Epithelial cell of esophagus (primary cell): Measurements from ENCODE around the gene DNAJB11.

Experiments used
- DNase-seq: peaks from one replicate; pipeline ENCODE4 v3.0.0; 2010; ENCODE audit warnings: low read depth
- H3K4me3 ChIP-seq: 2 replicates; pipeline ENCODE4 v1.5.1; 2011; ENCODE audit warnings: mild to moderate bottlenecking, low read length, control low read depth
- CTCF ChIP-seq: IDR thresholded peaks from 2 replicates; pipeline ENCODE4 v1.5.1; 2011; ENCODE audit warnings: low read depth, mild to moderate bottlenecking, low read length, control low read depth, inconsistent platforms; ENCODE audit not compliant: insufficient read depth; ENCODE audit errors: missing control alignments

DNAJB11 gene

DNA sequence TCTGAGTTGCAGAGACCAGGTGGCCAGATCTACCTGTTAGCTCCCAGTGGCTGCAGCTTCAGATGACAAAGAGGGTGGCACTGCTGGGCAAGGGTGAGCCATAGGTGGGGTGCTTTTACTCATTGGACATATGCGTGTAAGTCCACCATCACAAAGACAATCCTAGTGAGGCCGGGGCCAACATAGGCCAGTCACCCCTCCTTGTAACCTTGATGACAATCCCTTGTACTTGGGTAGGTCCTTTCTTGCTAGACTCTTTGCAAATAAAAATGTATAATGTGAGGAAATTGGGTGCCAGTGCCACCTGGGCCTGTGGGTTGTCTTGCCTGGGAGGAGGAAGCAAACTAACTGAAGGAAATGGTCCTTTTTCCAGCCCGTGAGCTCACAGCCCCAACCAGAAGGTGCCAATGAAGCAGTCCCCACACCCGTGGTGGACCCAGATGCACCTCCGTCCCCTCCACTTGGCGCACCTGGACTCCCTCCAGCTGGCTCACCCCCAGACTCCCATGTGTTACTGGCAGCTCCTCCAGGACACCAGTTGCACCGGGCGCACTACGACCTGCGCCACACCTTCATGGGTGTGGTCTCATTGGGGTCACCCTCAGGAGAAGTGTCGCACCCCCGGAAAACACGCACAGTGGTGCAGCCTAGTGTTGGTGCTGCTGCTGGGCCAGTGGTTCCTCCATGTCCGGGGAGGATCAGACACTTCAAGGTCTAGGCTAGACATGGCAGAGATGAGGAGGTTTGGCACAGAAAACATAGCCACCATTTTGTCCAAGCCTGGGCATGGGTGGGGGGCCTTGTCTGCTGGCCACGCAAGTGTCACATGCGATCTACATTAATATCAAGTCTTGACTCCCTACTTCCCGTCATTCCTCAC, 49.9 kb downstream of the DNAJB11 start:
- no peak for DNase-seq
- no peak for TF ChIP-seq CTCF
- no peak overlapping the region for H3K4me3 ChIP-seq

DNA sequence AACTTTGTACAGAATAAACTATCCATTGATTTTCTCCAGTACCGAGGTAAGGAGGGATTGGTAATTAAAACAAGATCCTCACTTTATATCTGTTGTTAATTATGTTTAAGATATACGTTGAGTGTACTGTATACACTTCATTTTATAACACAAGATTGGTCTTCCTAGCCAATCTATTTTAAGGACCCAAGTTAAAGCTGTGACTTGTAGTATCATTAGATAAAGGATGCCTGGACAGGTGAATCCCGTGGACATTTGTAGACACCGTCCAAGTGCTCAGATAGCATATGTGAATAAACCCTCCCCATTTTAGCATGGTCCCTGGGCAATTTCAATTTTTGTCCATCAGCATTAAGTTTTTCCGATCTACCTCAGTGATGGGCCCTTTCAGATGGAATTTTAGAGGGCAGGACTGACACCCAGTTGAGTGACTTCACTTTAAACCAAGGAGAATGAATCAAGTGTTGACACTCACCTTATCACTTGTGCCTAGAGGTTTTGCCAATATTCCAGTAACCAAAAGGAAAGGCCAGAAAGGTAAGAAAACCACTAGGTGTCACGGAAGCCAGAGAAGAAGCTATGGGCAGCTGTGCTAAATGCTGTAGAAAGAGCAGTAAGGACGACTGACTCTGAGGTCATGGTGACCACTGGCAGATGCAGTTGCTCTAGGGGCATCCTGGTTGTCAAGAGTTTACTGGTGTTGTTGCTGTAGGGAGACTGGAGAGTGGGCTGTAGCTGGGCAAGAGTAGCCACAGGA, 51.6 kb downstream of the DNAJB11 start:
- no peak for DNase-seq
- no peak for TF ChIP-seq CTCF
- no peak overlapping the region for H3K4me3 ChIP-seq

DNA sequence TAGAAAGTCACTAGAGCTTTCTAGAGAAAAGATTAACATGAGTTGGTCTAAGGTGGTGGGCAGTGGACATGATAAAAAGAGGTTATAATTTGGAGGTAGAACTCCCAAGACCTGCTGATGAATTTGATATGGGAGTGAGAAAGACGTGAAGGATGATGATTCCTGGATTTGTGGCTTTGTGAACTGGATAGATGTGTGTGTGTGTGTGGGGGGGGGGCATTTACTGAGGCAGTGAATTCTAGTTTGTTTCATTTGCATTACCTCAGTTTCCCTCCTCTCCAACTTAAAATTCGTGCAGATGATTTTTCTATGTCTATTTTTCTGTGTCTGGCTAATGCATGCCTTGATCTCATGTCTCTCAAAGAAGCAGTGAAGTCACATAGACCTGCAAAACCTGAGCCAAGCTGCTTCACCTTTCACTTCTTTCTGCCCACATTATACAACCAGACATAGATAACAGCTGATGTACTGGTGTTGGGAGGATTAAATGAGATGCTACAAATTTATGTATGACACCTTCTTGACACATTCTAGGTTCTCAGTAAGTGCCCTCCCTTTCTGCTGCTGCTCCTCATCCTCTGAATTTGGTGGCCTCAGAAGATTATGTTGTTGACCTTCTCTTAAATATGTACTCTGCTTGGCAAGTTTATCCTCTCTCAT, 52.3 kb downstream of the DNAJB11 start:
- DNase-seq = no peak
- no peak for TF ChIP-seq CTCF
- H3K4me3 ChIP-seq = no peak overlapping the region

GRCh38 chr3:186624598-186624997, 54.1 kb downstream of the DNAJB11 start:
- TF ChIP-seq CTCF = no peak
- H3K4me3 ChIP-seq = no peak overlapping the region
- no peak for DNase-seq

- no peak for DNase-seq
- TF ChIP-seq CTCF = no peak
- H3K4me3 ChIP-seq = no peak overlapping the region
Observed at GRCh38 chr3:186625600-186626042, 55.1 kb downstream of the DNAJB11 start.

DNA sequence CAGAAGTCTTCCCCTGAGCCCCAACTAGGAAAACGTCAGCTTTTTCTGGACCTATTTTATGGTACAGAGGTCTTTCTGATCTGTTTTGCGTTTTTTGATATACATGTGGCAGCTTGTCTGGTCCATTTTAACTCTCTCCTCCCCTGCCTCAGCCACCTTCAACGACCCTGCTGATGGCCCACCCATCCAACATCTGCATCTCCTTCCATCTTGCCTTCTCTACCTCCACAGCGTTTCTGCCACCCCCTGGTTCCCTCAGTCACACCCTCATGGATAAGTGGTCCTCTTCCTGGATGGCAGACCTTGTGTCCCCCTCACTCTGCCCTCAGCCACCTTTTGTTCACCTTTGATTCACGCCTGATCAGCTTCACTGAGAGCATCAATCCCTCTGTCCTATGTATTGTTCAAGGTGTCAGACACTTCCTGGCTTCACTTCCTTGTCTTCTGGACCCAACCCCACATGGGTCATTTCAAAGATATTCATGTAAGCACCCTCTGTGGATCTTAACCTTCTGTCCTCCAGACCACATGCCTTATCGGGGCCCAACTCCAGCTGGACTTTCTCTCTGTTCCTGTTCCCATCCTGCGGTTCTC, 55.8 kb downstream of the DNAJB11 start:
- no peak overlapping the region for H3K4me3 ChIP-seq
- no peak for TF ChIP-seq CTCF
- DNase-seq = no peak
